HepG2 (cell line): Measurements from ENCODE around the gene GPC2. TPM values are rescaled to one million over a fixed set of nuclear protein-coding genes. Genes with fewer than 3 reads are reported as not detected.

Experiments used
- EHMT2 ChIP-seq: fragments of 200-600 bp; sonication (generic); IDR thresholded peaks from 2 replicates; pipeline ENCODE4 v1.7.0; 2017; ENCODE audit warnings: antibody characterized with exemption, low read depth, low read length, borderline replicate concordance
- EP300 ChIP-seq, 3 experiments: sonication (generic) in 1 of 3; formaldehyde crosslinking in 1 of 3; IDR thresholded peaks; 2 replicates each; pipeline versions ENCODE4 v1.5.1 to v1.6.1; 2011 to 2020; ENCODE audit warnings: low read depth in 2 of 3, low read length in 2 of 3, borderline replicate concordance in 1 of 3, improper control_type of control experiment in 1 of 3, mild to moderate bottlenecking in 1 of 3, missing genetic modification reagents in 1 of 3, moderate library complexity in 1 of 3
- GTF2F1 ChIP-seq: fragments of 150-350 bp; IDR thresholded peaks from 2 replicates; pipeline ENCODE4 v1.6.1; 2014; ENCODE audit warnings: low read length
- HOXA3 ChIP-seq: sonication (generic); formaldehyde crosslinking; IDR thresholded peaks from 2 replicates; pipeline ENCODE4 v1.5.0; 2020; ENCODE audit warnings: missing genetic modification reagents
- ISX ChIP-seq: sonication (generic); formaldehyde crosslinking; conservative IDR thresholded peaks from 2 replicates; pipeline ENCODE4 v1.5.0; 2020; ENCODE audit warnings: missing genetic modification reagents
- MAZ ChIP-seq, 2 experiments: sonication (generic) in 1 of 2; formaldehyde crosslinking in 1 of 2; IDR thresholded peaks; 2 replicates each; pipeline versions ENCODE4 v1.5.0 to v1.6.1; 2012 to 2020; ENCODE audit warnings: low read depth in 2 of 2, mild to moderate bottlenecking in 2 of 2, borderline replicate concordance in 1 of 2, improper control_type of control experiment in 1 of 2, low read length in 1 of 2, missing genetic modification reagents in 1 of 2, moderate library complexity in 1 of 2
- NCOA1 ChIP-seq: sonication (generic); formaldehyde crosslinking; IDR thresholded peaks from 2 replicates; pipeline ENCODE4 v1.9.0; 2021; ENCODE audit warnings: missing genetic modification reagents
- RBAK ChIP-seq: sonication (generic); formaldehyde crosslinking; IDR thresholded peaks from 2 replicates; pipeline ENCODE4 v1.5.1; 2020; ENCODE audit warnings: mild to moderate bottlenecking, missing genetic modification reagents
- TBP ChIP-seq: sonication (generic); formaldehyde crosslinking; IDR thresholded peaks from 2 replicates; pipeline ENCODE4 v1.5.0; 2020; ENCODE audit warnings: missing genetic modification reagents
- ZBTB7A ChIP-seq: sonication (generic); formaldehyde crosslinking; IDR thresholded peaks from 2 replicates; pipeline ENCODE4 v1.8.0; 2022; ENCODE audit warnings: mild to moderate bottlenecking, missing genetic modification reagents
- ZC3H4 ChIP-seq: sonication (generic); formaldehyde crosslinking; IDR thresholded peaks from 2 replicates; pipeline ENCODE4 v1.4.0; 2020; ENCODE audit warnings: missing genetic modification reagents, borderline replicate concordance
- ZFAT ChIP-seq: sonication (generic); formaldehyde crosslinking; conservative IDR thresholded peaks from 2 replicates; pipeline ENCODE4 v1.8.1; 2023; ENCODE audit warnings: missing genetic modification reagents, inconsistent platforms
- ZNF101 ChIP-seq: sonication (generic); formaldehyde crosslinking; IDR thresholded peaks from 2 replicates; pipeline ENCODE4 v1.4.0; 2020; ENCODE audit warnings: mild to moderate bottlenecking, low read depth, missing genetic modification reagents, borderline replicate concordance
- ZNF263 ChIP-seq: sonication (generic); formaldehyde crosslinking; IDR thresholded peaks from 2 replicates; pipeline ENCODE4 v1.4.0; 2020; ENCODE audit warnings: missing genetic modification reagents
- ZNF329 ChIP-seq: sonication (generic); formaldehyde crosslinking; IDR thresholded peaks from 2 replicates; pipeline ENCODE4 v1.9.0; 2021; ENCODE audit warnings: low read depth, mild to moderate bottlenecking, missing genetic modification reagents
- ZNF432 ChIP-seq: sonication (generic); formaldehyde crosslinking; IDR thresholded peaks from 2 replicates; pipeline ENCODE4 v1.5.0; 2020; ENCODE audit warnings: missing genetic modification reagents, mild to moderate bottlenecking, borderline replicate concordance
- ZNF446 ChIP-seq: sonication (generic); formaldehyde crosslinking; IDR thresholded peaks from 2 replicates; pipeline ENCODE4 v1.5.0; 2020; ENCODE audit warnings: mild to moderate bottlenecking, missing genetic modification reagents
- ZSCAN21 ChIP-seq: sonication (generic); formaldehyde crosslinking; IDR thresholded peaks from 2 replicates; pipeline ENCODE4 v1.8.0; 2022; ENCODE audit warnings: mild to moderate bottlenecking, missing genetic modification reagents, moderate library complexity, borderline replicate concordance
- polyA plus RNA-seq, 8 experiments: library from polyadenylated mRNA; depleted of rRNA in 3 of 8; stranded (reverse) in 7 of 8; unstranded in 1 of 8; fragments of >200 nt; fragmentation: Illumina TruSeq in 4 of 8; extraction: Trizol in 4 of 8; gene quantifications; 2 replicates each; pipeline versions ENCODE4 v1.2.1 to v1.2.3, GENCODE V29; 2011 to 2016; ENCODE audit warnings: low read depth in 4 of 8, missing spikeins in 1 of 8, mixed read lengths in 1 of 8; ENCODE audit not compliant: insufficient read depth in 1 of 8
- total RNA-seq, 5 experiments: library from RNA; depleted of rRNA; stranded (reverse); fragments of >200 nt; fragmentation: Illumina TruSeq; extraction: Trizol; gene quantifications; 2 replicates each; pipeline ENCODE4 v1.2.3, GENCODE V29; 2016; ENCODE audit warnings: low read depth in 1 of 5
- TF ChIP-seq, protein P1 (sequence below): sonication (generic); formaldehyde crosslinking; IDR thresholded peaks from 2 replicates; pipeline ENCODE4 v1.4.0; 2020; ENCODE audit warnings: mild to moderate bottlenecking, missing genetic modification reagents
- TF ChIP-seq, protein P2 (sequence below): sonication (generic); formaldehyde crosslinking; IDR thresholded peaks from 2 replicates; pipeline ENCODE4 v1.8.0; 2022; ENCODE audit warnings: missing genetic modification reagents, low read depth, mild to moderate bottlenecking, borderline replicate concordance
- TF ChIP-seq, protein P3 (sequence below): sonication (generic); formaldehyde crosslinking; IDR thresholded peaks from 2 replicates; pipeline ENCODE4 v1.5.0; 2020; ENCODE audit warnings: missing genetic modification reagents, mild to moderate bottlenecking, borderline replicate concordance
- TF ChIP-seq, protein P4 (sequence below): sonication (generic); formaldehyde crosslinking; IDR thresholded peaks from 2 replicates; pipeline ENCODE4 v1.4.0; 2020; ENCODE audit warnings: mild to moderate bottlenecking, missing genetic modification reagents
- TF ChIP-seq, protein P5 (sequence below): sonication (generic); formaldehyde crosslinking; IDR thresholded peaks from 2 replicates; pipeline ENCODE4 v1.4.0; 2020; ENCODE audit warnings: low read depth, missing genetic modification reagents

Gene GPC2
- total and polyA plus RNA-seq, 2 of the 13 experiments (the other 11 are each of a cell fraction or from before 2014, with no cell fraction given): 0.64 to 0.78 TPM

DNA sequence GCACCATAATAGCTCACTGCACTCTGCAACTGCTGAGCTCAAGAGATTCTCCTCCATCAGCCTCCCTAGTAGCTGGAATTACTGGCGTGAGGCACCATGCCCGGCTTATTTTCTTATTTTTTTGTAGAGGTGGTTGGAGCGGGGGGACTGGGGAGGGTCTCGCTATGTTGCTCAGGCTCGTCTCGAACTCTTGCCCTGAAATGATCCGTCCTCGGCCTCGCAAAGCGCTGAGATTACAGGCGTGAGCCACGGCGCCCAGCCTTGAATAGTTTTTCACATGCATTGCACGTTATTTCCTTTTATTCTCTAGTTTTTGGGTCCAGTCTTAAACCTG, 29.0 kb downstream of the GPC2 start (continued):
- TF ChIP-seq, protein P1, sequence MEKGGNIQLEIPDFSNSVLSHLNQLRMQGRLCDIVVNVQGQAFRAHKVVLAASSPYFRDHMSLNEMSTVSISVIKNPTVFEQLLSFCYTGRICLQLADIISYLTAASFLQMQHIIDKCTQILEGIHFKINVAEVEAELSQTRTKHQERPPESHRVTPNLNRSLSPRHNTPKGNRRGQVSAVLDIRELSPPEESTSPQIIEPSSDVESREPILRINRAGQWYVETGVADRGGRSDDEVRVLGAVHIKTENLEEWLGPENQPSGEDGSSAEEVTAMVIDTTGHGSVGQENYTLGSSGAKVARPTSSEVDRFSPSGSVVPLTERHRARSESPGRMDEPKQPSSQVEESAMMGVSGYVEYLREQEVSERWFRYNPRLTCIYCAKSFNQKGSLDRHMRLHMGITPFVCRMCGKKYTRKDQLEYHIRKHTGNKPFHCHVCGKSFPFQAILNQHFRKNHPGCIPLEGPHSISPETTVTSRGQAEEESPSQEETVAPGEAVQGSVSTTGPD (CRISPR knock-in tag): no peak
- TF ChIP-seq MAZ (IDR thresholded peaks at IDR 0.05; ENCODE audit: borderline replicate concordance, low read depth, low read length) (no peak), MAZ (CRISPR knock-in tag; IDR thresholded peaks at IDR 0.05; ENCODE audit: low read depth) (no peak), NCOA1 (CRISPR knock-in tag) (no peak), ZC3H4 (CRISPR knock-in tag) (no peak), TBP (no peak), EHMT2 (no peak), ZBTB7A (CRISPR knock-in tag) (no peak), HOXA3 (no peak; the same call in 1 of the 2 replicates), EP300 (IDR thresholded peaks at IDR 0.05; ENCODE audit: low read depth in 2 of 2, low read length in 2 of 2) (no peak), EP300 (CRISPR knock-in tag; IDR thresholded peaks at IDR 0.05; ENCODE audit: borderline replicate concordance) (no peak), ZNF446 (CRISPR knock-in tag) (no peak), ZNF263 (CRISPR knock-in tag) (no peak), ZNF101 (CRISPR knock-in tag) (no peak), ZNF329 (CRISPR knock-in tag) (0 out of 2 replicates have a peak, but pooled peaks have one; percentile 28), ISX (CRISPR knock-in tag) (no peak), GTF2F1 (no peak), ZSCAN21 (CRISPR knock-in tag) (no peak), ZFAT (no peak), ZNF432 (CRISPR knock-in tag) (no peak), RBAK (CRISPR knock-in tag) (no peak)
- TF ChIP-seq, protein P2, sequence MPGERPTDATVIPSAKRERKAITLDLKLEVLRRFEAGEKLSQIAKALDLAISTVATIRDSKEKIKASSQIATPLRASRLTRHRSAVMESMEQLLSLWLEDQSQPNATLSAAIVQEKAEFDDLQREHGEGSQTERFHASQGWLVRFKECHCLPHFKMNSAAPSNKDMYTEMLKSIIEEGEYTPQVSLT (CRISPR knock-in tag): no peak
- TF ChIP-seq, protein P3, sequence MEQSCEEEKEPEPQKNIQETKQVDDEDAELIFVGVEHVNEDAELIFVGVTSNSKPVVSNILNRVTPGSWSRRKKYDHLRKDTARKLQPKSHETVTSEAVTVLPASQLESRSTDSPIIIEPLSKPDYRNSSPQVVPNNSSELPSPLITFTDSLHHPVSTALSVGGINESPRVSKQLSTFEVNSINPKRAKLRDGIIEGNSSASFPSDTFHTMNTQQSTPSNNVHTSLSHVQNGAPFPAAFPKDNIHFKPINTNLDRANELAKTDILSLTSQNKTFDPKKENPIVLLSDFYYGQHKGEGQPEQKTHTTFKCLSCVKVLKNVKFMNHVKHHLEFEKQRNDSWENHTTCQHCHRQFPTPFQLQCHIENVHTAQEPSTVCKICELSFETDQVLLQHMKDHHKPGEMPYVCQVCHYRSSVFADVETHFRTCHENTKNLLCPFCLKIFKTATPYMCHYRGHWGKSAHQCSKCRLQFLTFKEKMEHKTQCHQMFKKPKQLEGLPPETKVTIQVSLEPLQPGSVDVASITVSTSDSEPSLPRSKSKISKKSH (CRISPR knock-in tag): 0 out of 2 replicates have a peak, but pooled peaks have one; percentile 17
- TF ChIP-seq, protein P4, sequence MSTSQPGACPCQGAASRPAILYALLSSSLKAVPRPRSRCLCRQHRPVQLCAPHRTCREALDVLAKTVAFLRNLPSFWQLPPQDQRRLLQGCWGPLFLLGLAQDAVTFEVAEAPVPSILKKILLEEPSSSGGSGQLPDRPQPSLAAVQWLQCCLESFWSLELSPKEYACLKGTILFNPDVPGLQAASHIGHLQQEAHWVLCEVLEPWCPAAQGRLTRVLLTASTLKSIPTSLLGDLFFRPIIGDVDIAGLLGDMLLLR (CRISPR knock-in tag): no peak
- TF ChIP-seq, protein P5, sequence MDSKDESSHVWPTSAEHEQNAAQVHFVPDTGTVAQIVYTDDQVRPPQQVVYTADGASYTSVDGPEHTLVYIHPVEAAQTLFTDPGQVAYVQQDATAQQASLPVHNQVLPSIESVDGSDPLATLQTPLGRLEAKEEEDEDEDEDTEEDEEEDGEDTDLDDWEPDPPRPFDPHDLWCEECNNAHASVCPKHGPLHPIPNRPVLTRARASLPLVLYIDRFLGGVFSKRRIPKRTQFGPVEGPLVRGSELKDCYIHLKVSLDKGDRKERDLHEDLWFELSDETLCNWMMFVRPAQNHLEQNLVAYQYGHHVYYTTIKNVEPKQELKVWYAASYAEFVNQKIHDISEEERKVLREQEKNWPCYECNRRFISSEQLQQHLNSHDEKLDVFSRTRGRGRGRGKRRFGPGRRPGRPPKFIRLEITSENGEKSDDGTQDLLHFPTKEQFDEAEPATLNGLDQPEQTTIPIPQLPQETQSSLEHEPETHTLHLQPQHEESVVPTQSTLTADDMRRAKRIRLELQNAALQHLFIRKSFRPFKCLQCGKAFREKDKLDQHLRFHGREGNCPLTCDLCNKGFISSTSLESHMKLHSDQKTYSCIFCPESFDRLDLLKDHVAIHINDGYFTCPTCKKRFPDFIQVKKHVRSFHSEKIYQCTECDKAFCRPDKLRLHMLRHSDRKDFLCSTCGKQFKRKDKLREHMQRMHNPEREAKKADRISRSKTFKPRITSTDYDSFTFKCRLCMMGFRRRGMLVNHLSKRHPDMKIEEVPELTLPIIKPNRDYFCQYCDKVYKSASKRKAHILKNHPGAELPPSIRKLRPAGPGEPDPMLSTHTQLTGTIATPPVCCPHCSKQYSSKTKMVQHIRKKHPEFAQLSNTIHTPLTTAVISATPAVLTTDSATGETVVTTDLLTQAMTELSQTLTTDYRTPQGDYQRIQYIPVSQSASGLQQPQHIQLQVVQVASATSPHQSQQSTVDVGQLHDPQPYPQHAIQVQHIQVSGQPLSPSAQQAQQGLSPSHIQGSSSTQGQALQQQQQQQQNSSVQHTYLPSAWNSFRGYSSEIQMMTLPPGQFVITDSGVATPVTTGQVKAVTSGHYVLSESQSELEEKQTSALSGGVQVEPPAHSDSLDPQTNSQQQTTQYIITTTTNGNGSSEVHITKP (CRISPR knock-in tag): no peak
